PFSK-1 (cell line): Measurements from ENCODE around the gene RPUSD2. TPM values are rescaled to one million over a fixed set of nuclear protein-coding genes. Genes with fewer than 3 reads are reported as not detected.

Source experiments
- FOXP2 ChIP-seq: optimal IDR thresholded peaks from 2 replicates; pipeline ENCODE3; 2011; ENCODE audit warnings: borderline replicate concordance, control low read depth, inconsistent platforms; ENCODE audit not compliant: insufficient read depth; ENCODE audit errors: extremely low read length, extremely low read depth
- POLR2AphosphoS5 ChIP-seq: IDR thresholded peaks from 2 replicates; pipeline ENCODE4 v1.6.1; 2012; ENCODE audit warnings: low read depth, mild to moderate bottlenecking, control low read depth, low read length, moderate library complexity
- SIN3A ChIP-seq: IDR thresholded peaks from 2 replicates; pipeline ENCODE4 v1.6.1; 2012; ENCODE audit warnings: mild to moderate bottlenecking, low read length, moderate library complexity, borderline replicate concordance; ENCODE audit not compliant: insufficient read depth
- TAF1 ChIP-seq: IDR thresholded peaks from 2 replicates; pipeline ENCODE4 v1.6.1; 2012; ENCODE audit warnings: low read length, control low read depth, borderline replicate concordance; ENCODE audit not compliant: insufficient read depth
- polyA plus RNA-seq: library from polyadenylated mRNA; unstranded; fragments of >200 nt; gene quantifications from one replicate; pipeline ENCODE4 v1.2.1, GENCODE V29; 2012; ENCODE audit warnings: low read depth, missing spikeins; ENCODE audit not compliant: insufficient read length
- TF ChIP-seq, protein P1 (sequence below), 2 experiments: IDR thresholded peaks; 2 replicates each; pipeline versions ENCODE4 v1.6.1 to v1.8.0; 2011 to 2012; ENCODE audit warnings: low read depth in 2 of 2, low read length in 2 of 2, control low read depth in 1 of 2, inconsistent platforms in 1 of 2, mild to moderate bottlenecking in 1 of 2, moderate library complexity in 1 of 2; ENCODE audit not compliant: insufficient read depth in 1 of 2

The RPUSD2 gene, protein sequence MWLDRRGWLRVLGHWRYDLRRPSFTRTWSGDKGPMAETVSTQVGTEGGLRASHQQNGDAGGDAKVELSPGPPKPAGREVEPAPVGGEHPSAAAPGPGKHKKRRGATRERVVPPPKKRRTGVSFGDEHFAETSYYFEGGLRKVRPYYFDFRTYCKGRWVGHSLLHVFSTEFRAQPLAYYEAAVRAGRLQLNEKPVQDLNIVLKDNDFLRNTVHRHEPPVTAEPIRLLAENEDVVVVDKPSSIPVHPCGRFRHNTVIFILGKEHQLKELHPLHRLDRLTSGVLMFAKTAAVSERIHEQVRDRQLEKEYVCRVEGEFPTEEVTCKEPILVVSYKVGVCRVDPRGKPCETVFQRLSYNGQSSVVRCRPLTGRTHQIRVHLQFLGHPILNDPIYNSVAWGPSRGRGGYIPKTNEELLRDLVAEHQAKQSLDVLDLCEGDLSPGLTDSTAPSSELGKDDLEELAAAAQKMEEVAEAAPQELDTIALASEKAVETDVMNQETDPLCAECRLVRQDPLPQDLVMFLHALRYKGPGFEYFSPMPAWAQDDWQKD
- polyA plus RNA-seq, result 26.8 TPM

DNA sequence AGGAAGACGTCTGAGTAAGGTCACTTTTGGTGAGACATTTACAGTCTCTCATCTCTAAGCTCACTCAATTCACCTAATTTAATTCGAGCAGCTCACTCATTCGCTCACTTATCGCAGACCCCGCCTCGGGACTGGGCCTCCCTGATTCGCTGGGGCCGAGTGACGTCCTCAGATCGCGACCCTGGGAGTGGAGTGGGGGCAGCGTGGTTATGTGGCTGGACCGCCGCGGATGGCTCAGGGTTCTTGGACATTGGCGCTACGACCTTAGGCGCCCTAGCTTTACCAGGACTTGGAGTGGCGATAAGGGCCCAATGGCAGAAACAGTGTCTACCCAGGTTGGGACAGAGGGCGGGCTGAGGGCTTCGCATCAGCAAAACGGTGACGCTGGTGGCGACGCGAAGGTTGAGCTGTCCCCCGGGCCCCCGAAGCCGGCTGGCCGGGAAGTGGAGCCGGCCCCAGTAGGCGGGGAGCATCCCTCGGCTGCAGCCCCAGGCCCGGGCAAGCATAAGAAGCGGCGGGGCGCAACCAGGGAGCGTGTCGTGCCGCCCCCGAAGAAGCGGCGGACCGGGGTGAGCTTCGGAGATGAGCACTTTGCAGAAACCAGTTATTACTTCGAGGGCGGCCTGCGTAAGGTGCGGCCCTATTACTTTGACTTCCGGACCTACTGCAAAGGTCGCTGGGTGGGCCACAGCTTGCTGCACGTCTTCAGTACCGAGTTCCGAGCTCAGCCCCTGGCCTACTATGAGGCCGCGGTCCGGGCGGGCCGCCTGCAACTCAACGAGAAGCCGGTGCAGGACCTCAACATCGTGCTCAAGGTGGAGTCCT lies at the start of gene RPUSD2:
Gene RPUSD2 (plus strand): TSS at position 171 of the 825 bp plus-strand sequence. CDS start 39 bp downstream, at position 210.
- TF ChIP-seq SIN3A (peak; percentile 98; the same call in 1 of the 2 replicates), FOXP2 (peak; percentile 73), POLR2AphosphoS5 (peak; percentile 96), TAF1 (peak; percentile 77)
- TF ChIP-seq, protein P1, sequence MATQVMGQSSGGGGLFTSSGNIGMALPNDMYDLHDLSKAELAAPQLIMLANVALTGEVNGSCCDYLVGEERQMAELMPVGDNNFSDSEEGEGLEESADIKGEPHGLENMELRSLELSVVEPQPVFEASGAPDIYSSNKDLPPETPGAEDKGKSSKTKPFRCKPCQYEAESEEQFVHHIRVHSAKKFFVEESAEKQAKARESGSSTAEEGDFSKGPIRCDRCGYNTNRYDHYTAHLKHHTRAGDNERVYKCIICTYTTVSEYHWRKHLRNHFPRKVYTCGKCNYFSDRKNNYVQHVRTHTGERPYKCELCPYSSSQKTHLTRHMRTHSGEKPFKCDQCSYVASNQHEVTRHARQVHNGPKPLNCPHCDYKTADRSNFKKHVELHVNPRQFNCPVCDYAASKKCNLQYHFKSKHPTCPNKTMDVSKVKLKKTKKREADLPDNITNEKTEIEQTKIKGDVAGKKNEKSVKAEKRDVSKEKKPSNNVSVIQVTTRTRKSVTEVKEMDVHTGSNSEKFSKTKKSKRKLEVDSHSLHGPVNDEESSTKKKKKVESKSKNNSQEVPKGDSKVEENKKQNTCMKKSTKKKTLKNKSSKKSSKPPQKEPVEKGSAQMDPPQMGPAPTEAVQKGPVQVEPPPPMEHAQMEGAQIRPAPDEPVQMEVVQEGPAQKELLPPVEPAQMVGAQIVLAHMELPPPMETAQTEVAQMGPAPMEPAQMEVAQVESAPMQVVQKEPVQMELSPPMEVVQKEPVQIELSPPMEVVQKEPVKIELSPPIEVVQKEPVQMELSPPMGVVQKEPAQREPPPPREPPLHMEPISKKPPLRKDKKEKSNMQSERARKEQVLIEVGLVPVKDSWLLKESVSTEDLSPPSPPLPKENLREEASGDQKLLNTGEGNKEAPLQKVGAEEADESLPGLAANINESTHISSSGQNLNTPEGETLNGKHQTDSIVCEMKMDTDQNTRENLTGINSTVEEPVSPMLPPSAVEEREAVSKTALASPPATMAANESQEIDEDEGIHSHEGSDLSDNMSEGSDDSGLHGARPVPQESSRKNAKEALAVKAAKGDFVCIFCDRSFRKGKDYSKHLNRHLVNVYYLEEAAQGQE (IDR thresholded peaks at IDR 0.05; ENCODE audit: insufficient read depth in 1 of 2, low read depth in 2 of 2, low read length in 2 of 2), result peak in 1 of 2 experiments; percentile 45; a peak in 1 of 4 replicates

DNA sequence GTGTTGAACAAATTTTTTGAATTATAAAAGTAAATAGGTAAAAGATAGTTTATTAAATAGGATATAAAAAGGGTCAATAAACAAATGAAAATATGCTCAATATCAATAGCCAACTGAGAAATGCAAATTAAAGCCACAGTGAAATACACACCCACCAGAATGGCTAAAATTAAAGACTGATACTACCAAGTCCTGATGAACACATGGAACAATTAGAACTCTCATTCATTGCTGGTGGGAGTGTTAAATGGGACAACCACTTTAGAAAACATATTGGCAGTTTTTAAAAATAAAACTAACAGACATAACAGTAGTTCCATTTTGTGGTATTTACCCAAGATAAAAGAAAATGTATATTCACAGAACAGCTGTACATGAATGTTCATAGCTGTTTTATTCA lies 45.5 kb upstream of the RPUSD2 start:
- TF ChIP-seq POLR2AphosphoS5 (no peak), TAF1 (no peak), FOXP2 (no peak), SIN3A (no peak)
- TF ChIP-seq, protein P1 (IDR thresholded peaks at IDR 0.05; ENCODE audit: insufficient read depth in 1 of 2, low read depth in 2 of 2, low read length in 2 of 2), result no peak

DNA sequence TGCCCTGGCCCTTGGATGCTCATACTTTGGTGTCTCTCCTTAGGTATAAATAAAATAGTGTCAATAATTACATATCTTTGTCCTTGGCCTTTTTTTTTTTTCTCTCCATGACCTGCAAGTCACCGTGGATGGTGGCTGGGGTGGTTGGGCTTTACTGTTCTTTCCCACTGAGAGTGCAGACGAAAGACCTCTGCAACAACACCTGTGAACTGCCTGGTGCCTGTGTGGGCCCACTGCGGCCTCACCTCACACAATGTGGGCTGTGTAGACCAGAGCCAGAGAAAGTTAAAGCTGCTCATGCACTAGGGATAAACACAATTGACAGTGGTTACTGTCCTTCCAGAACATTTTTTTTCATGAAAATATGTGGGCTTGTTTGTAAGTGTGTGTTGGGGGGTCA lies 43.2 kb upstream of the RPUSD2 start:
- no peak for TF ChIP-seq POLR2AphosphoS5

DNA sequence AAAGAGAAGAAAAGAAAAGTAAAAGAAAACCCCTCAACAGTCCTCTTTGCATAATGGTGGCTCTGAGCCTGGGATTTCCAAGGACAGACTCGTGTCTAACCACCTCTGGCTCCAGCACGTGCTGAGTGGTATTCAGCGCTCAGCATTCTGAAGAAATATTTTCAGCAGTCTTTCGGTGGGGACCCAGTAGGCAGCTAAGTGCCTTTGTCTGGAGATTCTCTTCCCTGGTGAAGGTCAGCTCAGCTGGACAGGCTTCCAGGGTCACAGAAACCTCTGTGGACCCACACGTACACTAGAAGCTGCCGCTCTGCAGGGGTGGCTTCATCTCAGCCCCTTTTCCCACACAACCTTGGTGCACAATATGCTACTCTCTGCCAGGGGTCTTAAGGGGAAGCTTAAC lies 40.3 kb upstream of the RPUSD2 start:
- TF ChIP-seq, protein P1 (IDR thresholded peaks at IDR 0.05; ENCODE audit: insufficient read depth in 1 of 2, low read depth in 2 of 2, low read length in 2 of 2), result no peak
- TF ChIP-seq FOXP2 (no peak), SIN3A (no peak), POLR2AphosphoS5 (no peak), TAF1 (no peak)

DNA sequence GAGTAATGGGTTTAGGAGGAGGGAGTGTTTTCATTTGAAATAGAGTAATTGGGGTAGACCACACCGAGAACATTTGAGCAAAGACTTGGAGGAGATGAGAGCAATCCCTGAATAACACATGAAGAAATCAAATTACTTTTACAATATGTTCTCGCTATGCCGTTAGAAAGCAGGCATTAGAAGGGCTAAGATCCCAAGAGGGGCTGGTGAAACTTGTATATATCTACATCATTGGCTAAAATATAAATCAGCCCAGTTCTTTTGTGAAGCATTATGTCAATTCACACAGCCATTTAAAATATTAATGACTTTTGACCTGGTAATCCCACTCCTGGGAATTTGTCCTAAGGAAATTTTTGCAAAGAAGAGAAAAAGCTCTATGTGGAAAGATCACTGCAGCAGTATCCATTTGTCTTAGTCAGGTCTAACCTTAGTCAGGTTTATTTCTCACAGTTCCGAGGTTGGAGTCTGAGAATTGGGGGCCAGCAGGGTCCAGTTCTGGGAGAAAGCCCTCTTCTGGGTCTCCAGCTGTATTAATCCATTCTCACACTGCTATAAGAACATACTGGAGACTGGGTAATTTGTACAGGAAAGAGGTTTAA lies 35.2 kb upstream of the RPUSD2 start:
- TF ChIP-seq TAF1, result no peak
- TF ChIP-seq, protein P1 (IDR thresholded peaks at IDR 0.05; ENCODE audit: insufficient read depth in 1 of 2, low read depth in 2 of 2, low read length in 2 of 2), result no peak
- no peak for TF ChIP-seq POLR2AphosphoS5
- TF ChIP-seq SIN3A, result no peak
- TF ChIP-seq FOXP2, result no peak
